Right kidney (tissue), 1 donor: ENCODE measurements around the gene EXOC3.

Experiments
- DNase-seq: peaks from one replicate; pipeline ENCODE4 v3.0.0-alpha.2; 2016

Gene EXOC3

GRCh38 chr5:488744-489688, 46.0 kb downstream of the EXOC3 start:
- peak; percentile 44 for DNase-seq

- no peak for DNase-seq
These were observed 46.7 kb downstream of the EXOC3 start for GRCh38 chr5:489689-490080.

- peak; percentile 21 for DNase-seq
These were observed 47.4 kb downstream of the EXOC3 start for GRCh38 chr5:490116-491106.

GRCh38 chr5:491119-491855, 48.3 kb downstream of the EXOC3 start:
- DNase-seq = no peak

GRCh38 chr5:491856-492155, 48.8 kb downstream of the EXOC3 start:
- no peak for DNase-seq

GRCh38 chr5:492314-492893, 49.4 kb downstream of the EXOC3 start:
- DNase-seq = no peak

GRCh38 chr5:493119-493701, 50.2 kb downstream of the EXOC3 start:
- DNase-seq = peak; percentile 55

- no peak for DNase-seq
These were observed 50.8 kb downstream of the EXOC3 start for GRCh38 chr5:493758-494157.

- no peak for DNase-seq
These were observed 51.8 kb downstream of the EXOC3 start for GRCh38 chr5:494667-495255.

GRCh38 chr5:496028-496427, 53.1 kb downstream of the EXOC3 start:
- DNase-seq = no peak

GRCh38 chr5:497090-497700, 54.2 kb downstream of the EXOC3 start:
- no peak for DNase-seq

- DNase-seq = no peak
These were observed 55.0 kb downstream of the EXOC3 start for GRCh38 chr5:497871-498509.

- no peak for DNase-seq
These were observed 56.5 kb downstream of the EXOC3 start for GRCh38 chr5:499233-500209.

GRCh38 chr5:500491-500890, 57.5 kb downstream of the EXOC3 start:
- DNase-seq = no peak

- DNase-seq = peak; percentile 77
These were observed 58.3 kb downstream of the EXOC3 start for GRCh38 chr5:501105-501830.

- no peak for DNase-seq
These were observed 58.8 kb downstream of the EXOC3 start for GRCh38 chr5:501831-502184.

GRCh38 chr5:502325-503079, 59.5 kb downstream of the EXOC3 start:
- DNase-seq = no peak
